ENCODE results near the gene IL1RAPL2.
A peak's percentile ranks its signal among the peaks of the same experiment; 100 is the strongest.
"Not testable (repeated sequence)": the region's sequence is repeated elsewhere in the genome, so short reads cannot be mapped to it uniquely, and the experiment has no call there.

Gene IL1RAPL2

DNA sequence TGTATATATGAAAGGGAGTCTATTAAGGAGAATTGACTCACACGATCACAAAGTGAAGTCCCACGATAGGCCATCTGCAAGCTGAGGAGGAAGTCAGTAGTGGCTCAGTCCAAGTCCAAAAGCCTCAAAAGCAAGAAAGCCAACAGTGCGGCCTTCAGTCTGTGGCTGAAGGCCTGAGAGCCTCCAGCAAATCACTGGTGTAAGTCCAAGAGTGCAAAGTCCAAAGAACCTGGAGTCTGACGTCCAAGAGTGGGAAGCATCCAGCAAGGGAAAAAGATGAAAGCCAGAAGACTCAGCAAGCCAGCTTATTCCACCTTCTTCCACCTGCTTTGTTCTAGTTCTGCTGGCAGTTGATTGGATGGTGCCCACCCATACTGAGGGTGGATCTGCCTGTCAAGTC, 104.1 kb downstream of the IL1RAPL2 start:
- DNase-seq (ENCODE audit: low read depth): no peak

DNA sequence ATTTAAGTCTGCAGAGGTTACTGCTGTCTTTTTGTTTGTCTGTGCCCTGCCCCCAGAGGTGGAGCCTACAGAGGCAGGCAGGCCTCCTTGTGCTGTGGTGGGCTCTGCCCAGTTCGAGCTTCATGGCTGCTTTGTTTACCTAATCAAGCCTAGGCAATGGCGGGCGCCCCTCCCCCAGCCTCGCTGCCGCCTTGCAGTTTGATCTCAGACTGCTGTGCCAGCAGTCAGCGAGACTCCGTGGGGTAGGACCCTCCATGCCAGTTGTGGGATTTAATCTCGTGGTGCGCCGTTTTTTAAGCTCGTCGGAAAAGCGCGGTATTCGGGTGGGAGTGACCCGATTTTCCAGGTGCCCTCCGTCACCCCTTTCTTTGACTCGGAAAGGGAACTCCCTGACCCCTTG, 111.5 kb downstream of the IL1RAPL2 start:
- DNase-seq (ENCODE audit: low read depth): not testable (repeated sequence)

DNA sequence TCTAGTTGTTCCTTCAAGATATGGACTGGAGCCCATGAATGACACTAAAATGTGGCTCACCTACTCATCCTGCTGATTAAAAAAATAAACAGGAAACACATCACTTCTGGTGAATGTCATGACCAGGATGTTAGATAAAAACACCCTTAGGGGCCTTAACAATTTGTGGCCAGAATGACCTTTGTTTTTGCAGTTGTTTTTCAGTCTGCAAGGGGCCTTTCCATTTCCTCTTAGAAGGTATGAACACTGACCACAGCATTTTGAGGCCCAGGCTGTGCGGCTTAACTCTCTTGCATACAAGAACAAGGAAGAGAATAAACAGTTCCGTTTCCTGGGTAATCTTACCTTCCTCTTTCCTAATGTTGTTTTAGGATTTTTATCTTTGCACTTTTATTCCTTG, 113.2 kb downstream of the IL1RAPL2 start:
- no peak for DNase-seq (ENCODE audit: low read depth)

DNA sequence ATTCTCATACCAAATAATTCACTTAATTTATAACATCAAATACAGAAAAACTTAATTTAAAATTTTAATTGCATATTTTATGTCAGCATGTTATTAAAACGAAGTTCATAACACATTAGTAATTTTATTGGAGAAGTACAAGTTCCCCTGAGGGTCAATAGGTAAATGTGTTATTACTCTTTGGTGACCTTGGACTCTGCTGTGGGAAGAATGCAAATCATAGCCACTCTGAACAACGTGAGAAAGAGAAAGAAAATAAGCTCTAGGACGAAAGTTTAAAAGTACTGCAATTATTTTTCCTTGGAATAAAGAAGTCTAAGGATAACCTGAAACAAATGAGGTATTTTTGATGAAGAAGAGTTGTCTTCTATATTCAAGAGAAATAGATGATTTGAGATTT, 115.2 kb downstream of the IL1RAPL2 start:
- no peak for DNase-seq (ENCODE audit: low read depth)

DNA sequence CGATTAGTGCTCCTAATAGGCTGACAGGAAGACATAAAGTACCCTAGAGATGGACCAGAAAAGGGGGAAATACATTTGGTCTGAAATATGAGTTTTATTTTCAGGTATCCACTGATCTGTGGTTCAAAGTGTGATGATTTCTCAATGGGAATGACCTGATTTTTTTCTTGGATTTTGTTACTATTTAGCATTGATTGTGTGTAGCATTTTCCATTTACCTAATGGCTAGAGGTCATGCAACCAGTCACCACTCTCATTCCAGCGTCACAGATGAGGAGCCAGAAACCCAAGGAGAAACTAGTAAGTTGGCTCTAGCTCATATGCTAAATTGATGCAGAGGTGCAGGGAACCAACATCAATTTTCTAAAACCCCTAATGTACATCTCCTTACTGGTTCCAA, 118.1 kb downstream of the IL1RAPL2 start:
- no peak for DNase-seq (ENCODE audit: low read depth)

DNA sequence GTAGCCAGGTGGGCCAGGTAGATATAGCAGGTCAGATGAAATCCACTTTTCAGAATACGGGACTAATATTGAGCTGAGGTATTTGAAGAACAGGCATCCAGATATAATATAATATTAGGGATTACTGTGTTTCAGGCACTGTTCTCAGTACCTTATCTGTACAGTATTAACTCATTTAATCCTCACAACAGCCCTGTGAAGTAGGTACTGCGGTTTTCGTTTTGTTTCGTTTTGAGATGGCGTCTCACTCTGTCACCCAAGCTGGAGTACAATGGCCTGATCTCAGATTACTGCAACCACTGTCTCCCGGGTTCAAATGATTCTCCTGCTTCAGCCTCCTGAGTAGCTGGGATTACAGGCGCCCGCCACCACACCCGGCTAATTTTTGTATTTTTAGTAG, 129.6 kb downstream of the IL1RAPL2 start:
- no peak for DNase-seq (ENCODE audit: low read depth)

DNA sequence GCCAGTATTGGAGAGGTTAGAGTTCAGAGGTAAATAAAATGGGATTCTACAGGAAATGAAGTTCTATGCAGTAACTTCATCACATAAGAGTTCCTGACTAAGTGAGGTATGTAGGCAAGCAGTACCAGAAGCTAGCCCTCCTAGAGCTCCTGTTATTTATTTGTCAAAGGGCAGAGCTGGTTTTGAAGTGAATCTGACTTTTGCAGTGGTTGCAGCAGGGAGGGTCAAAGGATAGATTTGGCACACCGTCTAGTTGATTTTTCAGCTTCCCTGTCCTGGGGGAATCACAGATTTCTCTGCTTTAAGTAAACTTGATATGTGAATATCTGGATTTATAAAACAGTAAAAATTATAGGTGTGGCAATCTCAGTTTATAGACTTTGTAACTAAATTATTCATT, 130.7 kb downstream of the IL1RAPL2 start:
- no peak for DNase-seq (ENCODE audit: low read depth)

DNA sequence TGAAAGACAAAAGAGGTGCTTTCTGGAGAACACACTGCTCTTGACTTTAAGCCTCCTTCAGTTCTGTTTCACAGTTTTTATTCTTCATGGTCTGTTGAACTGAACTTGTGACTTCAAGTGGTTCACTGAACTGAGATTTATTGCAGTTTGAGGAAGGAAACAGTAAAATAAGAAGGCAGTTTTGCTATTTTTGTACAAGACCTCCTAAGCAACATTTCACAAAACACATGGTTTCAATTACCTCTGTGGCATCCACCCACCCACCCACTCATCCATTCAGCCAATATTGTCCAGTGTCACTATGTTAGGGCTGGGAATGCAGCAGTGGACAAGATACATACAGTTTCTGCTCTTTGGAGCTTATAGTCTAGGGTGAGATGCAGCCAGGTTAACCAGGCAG, 131.3 kb downstream of the IL1RAPL2 start:
- DNase-seq (ENCODE audit: low read depth): no peak

DNA sequence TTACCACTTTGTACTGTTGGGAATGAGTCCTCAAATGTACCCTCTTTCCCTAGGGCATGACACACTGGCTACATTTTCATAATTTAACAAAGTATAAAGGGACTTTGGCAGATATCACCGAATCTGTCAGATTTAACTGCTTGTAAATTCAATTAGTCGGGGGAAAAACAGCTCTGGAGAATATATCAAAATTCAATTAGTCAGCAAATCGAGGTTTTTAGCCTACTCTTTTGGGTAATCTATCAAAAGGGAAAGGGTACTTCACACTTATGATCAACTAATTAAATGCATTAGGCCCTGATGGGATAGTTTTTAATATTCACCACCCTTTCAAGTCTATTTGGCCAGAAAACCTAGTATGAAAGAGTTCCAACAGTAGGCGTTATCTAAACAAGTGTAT, 141.0 kb downstream of the IL1RAPL2 start:
- DNase-seq (ENCODE audit: low read depth): no peak

DNA sequence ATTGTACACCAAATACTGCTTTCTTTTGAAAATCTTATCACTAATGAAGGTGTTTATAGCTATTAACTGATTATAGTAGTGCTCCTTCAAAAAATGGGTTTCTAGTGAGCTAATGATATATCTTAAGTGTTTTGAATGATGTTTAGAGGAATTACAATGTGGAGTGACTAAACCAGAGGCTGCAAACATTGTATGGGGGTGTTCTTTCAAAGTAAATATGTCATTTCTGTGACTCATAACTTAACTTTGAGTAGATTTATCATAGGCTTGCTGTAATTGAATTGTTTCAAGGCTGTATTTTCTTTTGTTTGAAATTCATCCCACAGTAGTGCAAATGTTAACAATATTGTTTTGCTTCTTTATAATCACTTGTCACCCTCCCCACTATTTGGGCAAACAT, 141.6 kb downstream of the IL1RAPL2 start:
- DNase-seq (ENCODE audit: low read depth): no peak

DNA sequence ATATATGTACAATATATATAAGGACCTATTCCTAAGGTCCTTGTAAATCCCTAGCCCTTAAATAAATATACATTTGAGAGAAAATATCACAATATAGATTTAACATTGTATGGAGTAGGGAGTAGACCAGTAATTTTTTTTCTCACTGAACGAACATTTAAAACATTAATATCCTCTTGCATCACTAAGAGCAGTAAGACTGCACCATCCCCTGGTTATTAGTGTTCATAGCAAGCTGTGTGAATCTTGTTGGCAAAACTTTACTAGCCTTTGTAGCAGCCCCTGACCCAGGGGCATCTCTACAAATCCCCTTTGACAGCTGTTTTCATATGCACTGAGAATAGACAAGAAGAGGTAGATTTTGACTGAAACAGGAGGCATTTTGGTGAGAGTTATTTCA, 146.5 kb downstream of the IL1RAPL2 start:
- DNase-seq (ENCODE audit: low read depth): no peak

GRCh38 chrX:104721854-104722253, 155.9 kb downstream of the IL1RAPL2 start:
- DNase-seq (ENCODE audit: low read depth): no peak

DNA sequence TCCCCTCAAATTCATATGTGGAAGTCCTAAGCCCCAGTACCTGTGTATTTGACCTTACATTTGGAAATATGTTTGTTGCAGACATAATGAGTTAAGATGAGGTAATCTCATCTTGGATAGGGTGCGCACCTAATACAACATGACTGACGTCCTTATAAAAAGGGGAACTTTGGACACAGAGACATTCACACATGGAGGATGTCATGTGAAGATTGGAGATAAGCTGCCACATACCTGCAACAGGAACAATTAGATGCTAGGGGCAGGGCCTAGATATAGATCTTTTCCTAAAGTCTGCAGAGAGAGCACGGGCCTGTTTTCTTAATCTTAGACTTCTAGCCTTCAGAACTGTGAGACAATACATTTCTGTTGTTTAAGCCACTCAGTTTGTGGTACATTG, 162.5 kb downstream of the IL1RAPL2 start:
- no peak for DNase-seq (ENCODE audit: low read depth)

DNA sequence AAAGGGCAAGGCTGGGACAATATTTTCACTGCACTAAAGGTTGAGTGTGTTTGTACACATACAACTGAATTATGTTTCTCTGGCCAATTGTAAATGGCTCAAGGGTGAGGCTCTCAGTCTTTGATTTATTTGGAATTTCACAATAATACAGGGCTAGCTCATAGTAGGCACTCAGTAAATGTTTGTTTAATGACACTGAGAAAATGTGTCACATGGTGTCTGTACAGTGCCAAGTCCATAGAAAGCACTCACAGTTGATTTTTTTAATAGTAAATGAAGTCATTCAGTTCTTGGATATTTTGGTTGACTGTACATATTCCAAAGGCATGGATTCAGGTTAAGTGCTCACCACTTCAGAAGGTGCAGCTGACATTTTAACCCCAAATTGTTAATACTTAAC, 176.4 kb downstream of the IL1RAPL2 start:
- no peak for DNase-seq (ENCODE audit: low read depth)

GRCh38 chrX:104745152-104745551, 179.2 kb downstream of the IL1RAPL2 start:
- no peak for DNase-seq (ENCODE audit: low read depth)

DNA sequence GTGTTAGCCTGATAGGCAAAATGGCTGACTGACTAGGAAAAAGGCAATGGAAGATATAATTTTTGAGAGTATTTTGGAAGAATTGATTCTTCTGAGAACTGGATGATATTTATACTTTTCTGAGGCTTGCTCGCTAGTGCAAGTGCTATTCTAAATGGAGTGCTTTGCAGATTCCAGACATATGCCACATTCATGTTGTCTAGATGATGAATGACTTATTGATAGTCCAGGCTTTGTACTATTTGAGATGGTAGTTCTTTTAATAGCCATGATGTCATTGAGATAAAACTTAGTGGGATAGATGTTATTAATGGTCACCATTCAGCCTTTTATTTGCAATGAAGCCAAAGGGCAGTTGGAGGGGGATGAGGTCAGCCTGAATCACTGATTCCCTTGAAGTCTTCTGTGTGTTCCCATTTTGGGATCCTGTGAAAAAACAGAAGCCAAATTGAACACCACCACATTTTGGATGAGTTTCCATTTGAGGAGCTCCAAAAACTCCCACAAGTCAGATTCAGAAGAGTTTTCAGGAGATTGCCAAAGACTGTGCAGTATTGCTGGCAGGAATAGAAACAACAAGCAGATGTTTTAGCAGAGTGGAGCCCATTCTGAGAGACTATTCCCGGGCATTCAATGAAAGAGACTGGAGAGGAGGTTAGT, 184.1 kb downstream of the IL1RAPL2 start:
- no peak for DNase-seq (ENCODE audit: low read depth)

- DNase-seq (ENCODE audit: low read depth): no peak
These were observed 196.6 kb downstream of the IL1RAPL2 start for GRCh38 chrX:104762641-104763040.

DNA sequence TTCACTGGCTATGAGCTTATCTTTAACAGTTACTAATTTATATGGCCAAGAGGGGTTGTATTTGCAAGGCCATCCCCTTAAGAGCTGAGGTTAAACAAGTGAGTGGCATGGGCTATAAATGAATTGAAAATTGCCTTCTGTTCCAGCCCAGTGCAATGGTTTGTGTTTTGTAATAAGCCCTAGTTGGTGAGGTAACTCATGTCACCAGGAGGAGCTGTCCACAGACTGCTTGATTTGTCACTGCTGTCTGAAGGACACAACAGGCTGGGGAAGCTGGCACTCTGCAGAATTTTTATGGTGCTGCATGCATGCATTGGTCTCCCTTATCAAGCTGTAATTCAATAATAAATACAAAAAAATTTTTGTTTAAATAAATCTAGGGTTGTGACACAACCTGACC, 223.8 kb downstream of the IL1RAPL2 start:
- no peak for DNase-seq (ENCODE audit: low read depth)

DNA sequence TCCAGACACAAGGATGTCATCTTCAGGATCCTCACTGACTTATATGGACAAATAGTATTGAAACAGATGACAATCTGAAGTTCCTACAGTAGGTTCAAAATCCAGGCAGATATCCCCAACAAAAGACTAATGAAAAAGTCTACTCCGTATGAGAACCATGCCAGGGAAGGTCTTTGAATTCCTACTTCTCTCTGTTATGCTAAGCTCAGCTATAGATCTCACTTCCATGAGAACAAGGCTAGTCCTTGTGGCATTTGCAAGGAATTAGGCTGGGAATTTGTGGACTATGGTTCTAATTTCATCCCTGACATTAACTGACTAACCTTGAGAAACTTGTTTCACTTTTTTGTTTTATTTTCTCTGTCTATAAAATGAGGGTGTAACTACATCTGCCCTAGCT, 229.8 kb downstream of the IL1RAPL2 start:
- DNase-seq (ENCODE audit: low read depth): no peak

- no peak for DNase-seq (ENCODE audit: low read depth)
These were observed 237.2 kb downstream of the IL1RAPL2 start for GRCh38 chrX:104803219-104803618.

- no peak for DNase-seq (ENCODE audit: low read depth)
These were observed 240.3 kb downstream of the IL1RAPL2 start for GRCh38 chrX:104806346-104806745.

- peak; percentile 15 for DNase-seq (ENCODE audit: low read depth)
These were observed 267.4 kb downstream of the IL1RAPL2 start for GRCh38 chrX:104833401-104833800.

- DNase-seq (ENCODE audit: low read depth): no peak
These were observed 276.6 kb downstream of the IL1RAPL2 start for GRCh38 chrX:104842646-104843045.

- no peak for DNase-seq (ENCODE audit: low read depth)
These were observed 286.2 kb downstream of the IL1RAPL2 start for GRCh38 chrX:104852241-104852640.

DNA sequence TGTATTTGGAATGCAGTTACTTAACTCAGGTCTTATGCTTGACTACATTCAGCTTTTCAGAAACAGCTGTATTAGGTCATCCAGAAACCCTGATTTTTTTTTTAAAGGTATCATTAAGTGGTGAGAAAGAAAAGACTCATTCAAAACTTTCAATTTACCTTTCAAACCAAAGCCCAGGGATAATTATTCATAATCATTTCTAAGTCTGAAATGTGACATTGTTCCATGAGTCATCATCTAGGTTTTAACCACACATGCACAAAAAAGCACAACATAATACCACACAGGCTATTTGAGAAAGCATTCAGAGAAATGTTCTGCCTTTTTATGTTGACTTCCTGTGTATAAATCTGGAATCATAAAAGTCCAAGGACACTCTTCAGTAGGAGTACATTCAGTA, 288.2 kb downstream of the IL1RAPL2 start:
- peak; percentile 2 for DNase-seq (ENCODE audit: low read depth)
